Parathyroid adenoma (tissue), 2 donors: ENCODE results near the gene TMEM212.
"Not testable (repeated sequence)": the region's sequence is repeated elsewhere in the genome, so short reads cannot be mapped to it uniquely, and the experiment has no call there.

Experiments used
- H2AFZ ChIP-seq: fragments of 300-600 bp; sonication (generic); one replicate; pipeline ENCODE4 v1.7.0; 2017; ENCODE audit warnings: antibody characterized with exemption, mild to moderate bottlenecking
- H3K27ac ChIP-seq: fragments of 300-600 bp; sonication (generic); one replicate; pipeline ENCODE4 v1.7.0; 2017
- H3K27me3 ChIP-seq: fragments of 300-600 bp; sonication (generic); one replicate; pipeline ENCODE4 v1.7.0; 2017; ENCODE audit warnings: low read length; ENCODE audit not compliant: control insufficient read depth, insufficient read depth
- H3K36me3 ChIP-seq: fragments of 300-600 bp; sonication (generic); one replicate; pipeline ENCODE4 v1.7.0; 2017; ENCODE audit warnings: low read length; ENCODE audit not compliant: control insufficient read depth, insufficient read depth
- H3K4me1 ChIP-seq: fragments of 300-600 bp; sonication (generic); one replicate; pipeline ENCODE4 v1.7.0; 2017; ENCODE audit warnings: control low read depth
- H3K4me2 ChIP-seq: fragments of 300-600 bp; sonication (generic); one replicate; pipeline ENCODE4 v1.7.0; 2017; ENCODE audit warnings: low read length
- H3K4me3 ChIP-seq: fragments of 300-600 bp; sonication (generic); one replicate; pipeline ENCODE4 v1.7.0; 2017; ENCODE audit warnings: low read depth, low read length
- H3K79me2 ChIP-seq: fragments of 300-600 bp; sonication (generic); one replicate; pipeline ENCODE4 v1.7.0; 2017; ENCODE audit warnings: control low read depth
- H3K9ac ChIP-seq: fragments of 300-600 bp; sonication (generic); one replicate; pipeline ENCODE4 v1.7.0; 2017; ENCODE audit warnings: mild to moderate bottlenecking
- H3K9me3 ChIP-seq: fragments of 300-600 bp; sonication (generic); one replicate; pipeline ENCODE4 v1.7.0; 2017; ENCODE audit warnings: low read length; ENCODE audit not compliant: control insufficient read depth
- TF ChIP-seq, protein P1 (sequence below): fragments of 300-600 bp; sonication (generic); IDR thresholded peaks from one replicate; pipeline ENCODE4 v1.7.0; 2017; ENCODE audit warnings: antibody characterized with exemption, mild to moderate bottlenecking
- donor health status: primary hyperparathyroidism.

Gene TMEM212

GRCh38 chr3:171901615-171902312, 58.6 kb downstream of the TMEM212 start:
- Histone ChIP-seq H2AFZ (no peak overlapping the region), H3K9me3 (no peaks in the 10 kb centered on the region), H3K36me3 (no peaks in the 10 kb centered on the region), H3K27me3 (no peaks in the 10 kb centered on the region), H3K27ac (no peak overlapping the region), H3K4me1 (no peaks in the 10 kb centered on the region), H3K9ac (no peak overlapping the region), H3K4me3 (no peak overlapping the region), H3K79me2 (no peaks in the 10 kb centered on the region), H3K4me2 (no peak overlapping the region)
- TF ChIP-seq, protein P1, sequence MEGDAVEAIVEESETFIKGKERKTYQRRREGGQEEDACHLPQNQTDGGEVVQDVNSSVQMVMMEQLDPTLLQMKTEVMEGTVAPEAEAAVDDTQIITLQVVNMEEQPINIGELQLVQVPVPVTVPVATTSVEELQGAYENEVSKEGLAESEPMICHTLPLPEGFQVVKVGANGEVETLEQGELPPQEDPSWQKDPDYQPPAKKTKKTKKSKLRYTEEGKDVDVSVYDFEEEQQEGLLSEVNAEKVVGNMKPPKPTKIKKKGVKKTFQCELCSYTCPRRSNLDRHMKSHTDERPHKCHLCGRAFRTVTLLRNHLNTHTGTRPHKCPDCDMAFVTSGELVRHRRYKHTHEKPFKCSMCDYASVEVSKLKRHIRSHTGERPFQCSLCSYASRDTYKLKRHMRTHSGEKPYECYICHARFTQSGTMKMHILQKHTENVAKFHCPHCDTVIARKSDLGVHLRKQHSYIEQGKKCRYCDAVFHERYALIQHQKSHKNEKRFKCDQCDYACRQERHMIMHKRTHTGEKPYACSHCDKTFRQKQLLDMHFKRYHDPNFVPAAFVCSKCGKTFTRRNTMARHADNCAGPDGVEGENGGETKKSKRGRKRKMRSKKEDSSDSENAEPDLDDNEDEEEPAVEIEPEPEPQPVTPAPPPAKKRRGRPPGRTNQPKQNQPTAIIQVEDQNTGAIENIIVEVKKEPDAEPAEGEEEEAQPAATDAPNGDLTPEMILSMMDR = no peak

- no peaks in the 10 kb centered on the region for H3K4me1 ChIP-seq
- no peak overlapping the region for H3K4me3 ChIP-seq
- H3K79me2 ChIP-seq = no peaks in the 10 kb centered on the region
- H3K27ac ChIP-seq = no peak overlapping the region
- H3K36me3 ChIP-seq = no peaks in the 10 kb centered on the region
- no peaks in the 10 kb centered on the region for H3K27me3 ChIP-seq
- H3K9me3 ChIP-seq = no peaks in the 10 kb centered on the region
- TF ChIP-seq, protein P1 = no peak
- no peak overlapping the region for H3K9ac ChIP-seq
- H3K4me2 ChIP-seq = no peak overlapping the region
- H2AFZ ChIP-seq = no peak overlapping the region
Observed at GRCh38 chr3:171904829-171905228, 61.7 kb downstream of the TMEM212 start.

DNA sequence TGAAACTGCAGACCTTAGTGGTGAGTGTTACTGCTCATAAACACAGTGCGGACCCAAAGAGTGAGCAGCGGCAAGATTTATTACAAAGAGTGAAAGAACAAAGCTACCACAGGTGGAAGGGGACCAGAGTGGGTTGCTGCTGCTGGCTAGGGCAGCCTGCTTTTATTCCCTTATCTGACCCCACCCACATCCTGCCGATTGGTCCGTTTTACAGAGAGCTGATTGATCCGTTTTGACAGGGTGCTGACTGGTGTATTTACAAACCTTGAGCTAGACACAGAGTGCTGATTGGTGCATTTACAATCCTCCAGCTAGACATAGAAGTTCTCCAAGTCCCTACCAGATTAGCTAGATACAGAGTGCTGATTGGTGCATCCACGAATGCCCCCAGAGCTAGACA, 63.4 kb downstream of the TMEM212 start:
- H3K9ac ChIP-seq, H3K27me3 ChIP-seq, H3K9me3 ChIP-seq, H3K4me1 ChIP-seq, H3K4me2 ChIP-seq, H3K36me3 ChIP-seq, H3K4me3 ChIP-seq, H2AFZ ChIP-seq, H3K27ac ChIP-seq, H3K79me2 ChIP-seq: not testable (repeated sequence)

DNA sequence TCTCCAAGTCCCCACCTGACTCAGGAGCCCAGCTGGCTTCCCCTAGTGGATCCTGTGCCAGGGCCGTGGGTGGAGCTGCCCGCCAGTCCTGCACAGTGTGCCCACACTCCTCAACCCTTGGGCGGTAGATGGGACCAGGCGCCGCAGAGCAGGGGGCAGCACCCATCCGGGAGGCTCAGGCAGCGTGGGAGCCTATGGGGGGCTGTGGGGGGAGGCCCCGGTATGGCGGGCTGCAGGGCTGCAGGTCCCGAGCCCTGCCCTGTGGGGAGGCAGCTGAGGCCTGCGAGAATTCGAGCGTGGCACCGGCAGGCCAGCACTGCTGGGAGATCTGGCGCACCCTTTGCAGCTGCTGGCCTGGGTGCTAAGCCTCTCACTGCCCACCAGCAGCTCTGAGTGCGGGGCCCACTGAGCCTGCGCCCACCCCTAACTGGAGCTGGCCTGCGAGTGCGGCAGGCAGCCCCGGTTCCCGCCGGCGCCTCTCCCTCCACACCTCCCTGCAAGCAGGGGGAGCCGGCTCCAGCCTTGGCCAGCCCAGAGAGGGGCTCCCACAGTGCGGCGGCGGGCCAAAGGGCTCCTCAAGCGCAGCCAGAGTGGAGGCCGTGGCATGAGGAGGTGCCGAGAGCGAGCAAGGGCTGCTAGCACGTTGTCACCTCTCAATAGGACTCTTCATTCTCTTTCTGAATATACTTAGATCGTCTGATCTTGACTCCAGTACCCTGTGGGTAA, 64.0 kb downstream of the TMEM212 start:
- no peak overlapping the region for H3K4me2 ChIP-seq
- no peak overlapping the region for H3K9ac ChIP-seq
- no peak overlapping the region for H2AFZ ChIP-seq
- H3K9me3 ChIP-seq = no peaks in the 10 kb centered on the region
- H3K36me3 ChIP-seq = no peaks in the 10 kb centered on the region
- H3K27me3 ChIP-seq = no peaks in the 10 kb centered on the region
- no peak overlapping the region for H3K27ac ChIP-seq
- TF ChIP-seq, protein P1 = no peak
- H3K79me2 ChIP-seq = no peaks in the 10 kb centered on the region
- H3K4me1 ChIP-seq = no peaks in the 10 kb centered on the region
- H3K4me3 ChIP-seq = no peak overlapping the region

DNA sequence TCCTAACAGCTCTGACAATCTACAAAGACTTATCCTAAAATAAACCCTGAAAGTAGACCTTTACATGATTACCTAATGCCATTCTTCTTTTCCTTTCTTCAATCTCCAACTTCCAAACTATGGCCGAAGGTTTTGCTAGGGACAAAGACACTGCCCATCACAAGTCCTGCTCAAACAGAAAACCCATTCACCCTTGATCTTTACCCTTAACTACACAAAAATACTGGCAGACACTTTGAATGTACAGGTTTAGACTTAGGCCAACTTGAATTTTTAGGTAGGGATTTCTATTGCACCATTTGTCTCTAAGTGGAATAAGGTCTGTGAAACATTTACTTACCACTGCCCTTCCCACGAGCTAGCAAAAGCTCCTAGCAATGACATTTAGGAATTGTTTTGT, 64.6 kb downstream of the TMEM212 start:
- H3K27ac ChIP-seq = no peak overlapping the region
- TF ChIP-seq, protein P1 = no peak
- H3K36me3 ChIP-seq = no peaks in the 10 kb centered on the region
- H3K4me2 ChIP-seq = no peak overlapping the region
- no peak overlapping the region for H3K9ac ChIP-seq
- H3K4me3 ChIP-seq = no peak overlapping the region
- H3K79me2 ChIP-seq = no peaks in the 10 kb centered on the region
- no peaks in the 10 kb centered on the region for H3K9me3 ChIP-seq
- H3K27me3 ChIP-seq = no peaks in the 10 kb centered on the region
- H2AFZ ChIP-seq = no peak overlapping the region
- no peaks in the 10 kb centered on the region for H3K4me1 ChIP-seq
